Measurements from ENCODE around the gene FANCC. TPM values are rescaled to one million over a fixed set of nuclear protein-coding genes. Genes with fewer than 3 reads are reported as not detected.

Gene FANCC
- total and polyA plus RNA-seq, 2 of the 13 experiments (the other 11 are each of a cell fraction or from before 2014, with no cell fraction given): 7.4 to 8.6 TPM

DNA sequence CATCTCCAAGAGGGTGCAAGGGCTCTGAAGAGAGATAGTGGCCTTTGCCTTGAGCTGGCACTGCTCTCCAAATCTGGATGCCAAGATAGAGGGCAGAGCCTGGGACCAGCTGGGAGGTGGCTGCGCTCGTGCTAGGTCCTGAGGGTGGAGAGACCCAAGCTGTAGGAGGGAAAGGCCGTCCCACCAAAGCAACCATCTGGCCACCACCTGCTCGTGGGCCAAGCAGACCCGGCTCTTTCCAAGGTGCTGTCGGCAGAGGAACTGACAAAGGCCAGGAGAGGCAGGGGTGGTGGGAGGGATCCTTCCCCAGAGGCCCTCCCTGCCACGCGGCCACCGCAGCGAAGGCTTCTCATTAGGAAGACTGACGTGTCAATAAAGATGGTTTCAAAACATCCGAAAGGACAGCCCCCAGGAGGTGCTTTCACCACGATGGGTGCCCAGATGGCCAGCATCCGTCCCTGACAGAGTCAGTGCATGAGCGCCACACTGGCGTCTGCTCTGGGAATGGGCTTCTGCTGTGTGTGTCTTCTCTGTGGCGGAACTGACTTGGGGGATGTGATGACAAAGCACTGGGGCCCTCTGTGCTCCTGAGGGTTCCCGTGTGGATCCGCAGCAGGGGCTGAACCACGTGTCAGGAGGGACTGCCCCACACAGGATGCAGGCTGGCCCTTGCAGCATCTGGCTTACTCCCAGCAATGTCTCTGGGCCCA, 213.5 kb downstream of the FANCC start:
- FAIRE-seq: no peak
- H4K20me1 ChIP-seq (ENCODE audit: insufficient read depth, low read length): no peaks in the 10 kb centered on the region
- intact Hi-C loops (cut with micrococcal nuclease; ENCODE audit: unreplicated experiment): no loop called here
- in situ Hi-C loops (cut with HindIII; ENCODE audit: extremely low pct_ligation_motif_present, low pct_unique_long_range_greater_than_20kb): no loop called here
- no TSS peak for BruUV-seq (replicated peaks)
- peaks cover 11 to 26% of the 10 kb centered on the region in 2 experiments; a peak in 4 of 5 replicates for H3K36me3 ChIP-seq (replicated peaks in 1 of 2; ENCODE audit: control insufficient read depth in 1 of 2, insufficient read depth in 2 of 2, low read length in 2 of 2)
- no peak for TF ChIP-seq ZNF121 (CRISPR knock-in tag; IDR thresholded peaks at IDR 0.05)
- TF ChIP-seq STAG1 (CRISPR knock-in tag; IDR thresholded peaks at IDR 0.05): no peak
- no peak for TF ChIP-seq ISL2 (CRISPR knock-in tag; IDR thresholded peaks at IDR 0.05)
- no peak for TF ChIP-seq NFE2L1 (CRISPR knock-in tag; IDR thresholded peaks at IDR 0.05; ENCODE audit: borderline replicate concordance)
- no peak for TF ChIP-seq ARNT (IDR thresholded peaks at IDR 0.05)
- TF ChIP-seq ARNTL (CRISPR knock-in tag; IDR thresholded peaks at IDR 0.05): no peak
- no peak for TF ChIP-seq MTF1 (CRISPR knock-in tag; IDR thresholded peaks at IDR 0.05)
- TF ChIP-seq, protein P1, sequence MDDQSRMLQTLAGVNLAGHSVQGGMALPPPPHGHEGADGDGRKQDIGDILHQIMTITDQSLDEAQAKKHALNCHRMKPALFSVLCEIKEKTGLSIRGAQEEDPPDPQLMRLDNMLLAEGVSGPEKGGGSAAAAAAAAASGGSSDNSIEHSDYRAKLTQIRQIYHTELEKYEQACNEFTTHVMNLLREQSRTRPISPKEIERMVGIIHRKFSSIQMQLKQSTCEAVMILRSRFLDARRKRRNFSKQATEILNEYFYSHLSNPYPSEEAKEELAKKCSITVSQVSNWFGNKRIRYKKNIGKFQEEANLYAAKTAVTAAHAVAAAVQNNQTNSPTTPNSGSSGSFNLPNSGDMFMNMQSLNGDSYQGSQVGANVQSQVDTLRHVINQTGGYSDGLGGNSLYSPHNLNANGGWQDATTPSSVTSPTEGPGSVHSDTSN (CRISPR knock-in tag; IDR thresholded peaks at IDR 0.05; ENCODE audit: borderline replicate concordance): no peak
- no peak for TF ChIP-seq SATB2 (CRISPR knock-in tag; IDR thresholded peaks at IDR 0.05)
- no peak for TF ChIP-seq NFKB2 (CRISPR knock-in tag; IDR thresholded peaks at IDR 0.05; ENCODE audit: borderline replicate concordance)
- TF ChIP-seq ZNF274 (CRISPR knock-in tag; IDR thresholded peaks at IDR 0.05): no peak
- TF ChIP-seq, protein P2, sequence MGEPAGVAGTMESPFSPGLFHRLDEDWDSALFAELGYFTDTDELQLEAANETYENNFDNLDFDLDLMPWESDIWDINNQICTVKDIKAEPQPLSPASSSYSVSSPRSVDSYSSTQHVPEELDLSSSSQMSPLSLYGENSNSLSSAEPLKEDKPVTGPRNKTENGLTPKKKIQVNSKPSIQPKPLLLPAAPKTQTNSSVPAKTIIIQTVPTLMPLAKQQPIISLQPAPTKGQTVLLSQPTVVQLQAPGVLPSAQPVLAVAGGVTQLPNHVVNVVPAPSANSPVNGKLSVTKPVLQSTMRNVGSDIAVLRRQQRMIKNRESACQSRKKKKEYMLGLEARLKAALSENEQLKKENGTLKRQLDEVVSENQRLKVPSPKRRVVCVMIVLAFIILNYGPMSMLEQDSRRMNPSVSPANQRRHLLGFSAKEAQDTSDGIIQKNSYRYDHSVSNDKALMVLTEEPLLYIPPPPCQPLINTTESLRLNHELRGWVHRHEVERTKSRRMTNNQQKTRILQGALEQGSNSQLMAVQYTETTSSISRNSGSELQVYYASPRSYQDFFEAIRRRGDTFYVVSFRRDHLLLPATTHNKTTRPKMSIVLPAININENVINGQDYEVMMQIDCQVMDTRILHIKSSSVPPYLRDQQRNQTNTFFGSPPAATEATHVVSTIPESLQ (CRISPR knock-in tag; conservative IDR thresholded peaks at IDR 0.05): no peak
- TF ChIP-seq ZNF792 (CRISPR knock-in tag; IDR thresholded peaks at IDR 0.05): no peak
- no peak for TF ChIP-seq GZF1 (CRISPR knock-in tag; IDR thresholded peaks at IDR 0.05)
- TF ChIP-seq ZMYM2 (CRISPR knock-in tag; IDR thresholded peaks at IDR 0.05): no peak
- TF ChIP-seq, protein P3, sequence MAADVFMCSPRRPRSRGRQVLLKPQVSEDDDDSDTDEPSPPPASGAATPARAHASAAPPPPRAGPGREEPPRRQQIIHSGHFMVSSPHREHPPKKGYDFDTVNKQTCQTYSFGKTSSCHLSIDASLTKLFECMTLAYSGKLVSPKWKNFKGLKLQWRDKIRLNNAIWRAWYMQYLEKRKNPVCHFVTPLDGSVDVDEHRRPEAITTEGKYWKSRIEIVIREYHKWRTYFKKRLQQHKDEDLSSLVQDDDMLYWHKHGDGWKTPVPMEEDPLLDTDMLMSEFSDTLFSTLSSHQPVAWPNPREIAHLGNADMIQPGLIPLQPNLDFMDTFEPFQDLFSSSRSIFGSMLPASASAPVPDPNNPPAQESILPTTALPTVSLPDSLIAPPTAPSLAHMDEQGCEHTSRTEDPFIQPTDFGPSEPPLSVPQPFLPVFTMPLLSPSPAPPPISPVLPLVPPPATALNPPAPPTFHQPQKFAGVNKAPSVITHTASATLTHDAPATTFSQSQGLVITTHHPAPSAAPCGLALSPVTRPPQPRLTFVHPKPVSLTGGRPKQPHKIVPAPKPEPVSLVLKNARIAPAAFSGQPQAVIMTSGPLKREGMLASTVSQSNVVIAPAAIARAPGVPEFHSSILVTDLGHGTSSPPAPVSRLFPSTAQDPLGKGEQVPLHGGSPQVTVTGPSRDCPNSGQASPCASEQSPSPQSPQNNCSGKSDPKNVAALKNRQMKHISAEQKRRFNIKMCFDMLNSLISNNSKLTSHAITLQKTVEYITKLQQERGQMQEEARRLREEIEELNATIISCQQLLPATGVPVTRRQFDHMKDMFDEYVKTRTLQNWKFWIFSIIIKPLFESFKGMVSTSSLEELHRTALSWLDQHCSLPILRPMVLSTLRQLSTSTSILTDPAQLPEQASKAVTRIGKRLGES (CRISPR knock-in tag; IDR thresholded peaks at IDR 0.05; ENCODE audit: borderline replicate concordance): no peak
- TF ChIP-seq DR1 (CRISPR knock-in tag; IDR thresholded peaks at IDR 0.05): no peak
- no peak overlapping the region for H2AFZ ChIP-seq (ENCODE audit: low read length)
- CTCF ChIA-PET (ENCODE audit: low intra/inter-chr PET ratio, low total read pairs): no interaction called here
- WGBS (ENCODE audit: low lambda C conversion rate): 95% methylated on average over 3 of the region's 20 CpGs
- no peak overlapping the region for H3K27ac ChIP-seq (ENCODE audit: extremely low read length, insufficient read depth, low read length)
- H3K9me3 ChIP-seq (ENCODE audit: low read length): no peaks in the 10 kb centered on the region
- ATAC-seq: no peak
- no peak overlapping the region for H3K4me2 ChIP-seq (ENCODE audit: low read depth, low read length)
- no peak overlapping the region for H3K4me3 ChIP-seq (replicated peaks in 1 of 3; ENCODE audit: insufficient read depth in 1 of 3, low read depth in 2 of 3, low read length in 3 of 3)
- no peak overlapping the region for H3K9ac ChIP-seq (ENCODE audit: insufficient read depth, low read depth, low read length)
- no peaks in the 10 kb centered on the region for H3K27me3 ChIP-seq (ENCODE audit: control insufficient read depth in 1 of 2, insufficient read depth in 2 of 2, low read length in 2 of 2)
- no peak for DNase-seq (ENCODE audit: low spot score)
- POLR2A ChIA-PET: no interaction called here
- H3K79me2 ChIP-seq (ENCODE audit: insufficient read depth, low read length): no peaks in the 10 kb centered on the region
- H3K4me1 ChIP-seq (ENCODE audit: insufficient read depth, low read length): peaks cover 1% of the 10 kb centered on the region; the same call in 1 of the 2 replicates
